GM18520 (cell line): Measurements from ENCODE around the gene PIP4P1.
"Not testable (repeated sequence)": the region's sequence is repeated elsewhere in the genome, so short reads cannot be mapped to it uniquely, and the experiment has no call there.

ENCODE experiments used
- ATAC-seq: cut with Tn5 transposase; IDR thresholded peaks from one replicate; pipeline ENCODE4 v1.9.1; 2021; ENCODE audit not compliant: unreplicated experiment

PIP4P1 gene

GRCh38 chr14:20477211-20477876, 16.1 kb upstream of the PIP4P1 start:
- no peak for ATAC-seq

- no peak for ATAC-seq
Measured at GRCh38 chr14:20476776-20477175, 15.5 kb upstream of the PIP4P1 start.

GRCh38 chr14:20472536-20473169, 11.4 kb upstream of the PIP4P1 start:
- no peak for ATAC-seq

GRCh38 chr14:20470603-20470901, 9.3 kb upstream of the PIP4P1 start:
- no peak for ATAC-seq

- ATAC-seq, result peak; percentile 26
Measured at GRCh38 chr14:20469890-20470602, 8.8 kb upstream of the PIP4P1 start.

- peak; percentile 84 for ATAC-seq
Measured at GRCh38 chr14:20469242-20469889, 8.1 kb upstream of the PIP4P1 start, which contains the start of gene PNP. PNP (plus strand) TSS chr14:20469406; CDS start chr14:20469525, 119 bp downstream.

GRCh38 chr14:20468764-20469241, 7.6 kb upstream of the PIP4P1 start:
- no peak for ATAC-seq

- ATAC-seq, result no peak
Measured at GRCh38 chr14:20460458-20461224, 593 bp downstream of the PIP4P1 start.

GRCh38 chr14:20458031-20458789, 3.0 kb downstream of the PIP4P1 start:
- ATAC-seq, result no peak

GRCh38 chr14:20456971-20457370, 4.3 kb downstream of the PIP4P1 start:
- ATAC-seq, result no peak

- ATAC-seq, result peak; percentile 21
Measured at GRCh38 chr14:20455355-20456300, 5.6 kb downstream of the PIP4P1 start.

GRCh38 chr14:20454516-20455354, 6.5 kb downstream of the PIP4P1 start, which contains the start of the genes APEX1 and OSGEP:
APEX1 (plus strand) TSS chr14:20455226; CDS start chr14:20455646, 420 bp downstream.
OSGEP (minus strand) TSS chr14:20454812; CDS start chr14:20454683, 129 bp downstream.
- peak; percentile 73 for ATAC-seq

GRCh38 chr14:20452831-20453230, 8.4 kb downstream of the PIP4P1 start:
- ATAC-seq, result not testable (repeated sequence)

- no peak for ATAC-seq
Measured at GRCh38 chr14:20446889-20447288, 14.3 kb downstream of the PIP4P1 start.

- ATAC-seq, result not testable (repeated sequence)
Measured at GRCh38 chr14:20443650-20444049, 17.6 kb downstream of the PIP4P1 start.

GRCh38 chr14:20441461-20441860, 19.8 kb downstream of the PIP4P1 start:
- ATAC-seq, result no peak

GRCh38 chr14:20440882-20441281, 20.4 kb downstream of the PIP4P1 start:
- ATAC-seq, result no peak

- ATAC-seq, result no peak
Measured at GRCh38 chr14:20440465-20440864, 20.8 kb downstream of the PIP4P1 start.
